HG03095 (cell line): ENCODE data around the gene MYBBP1A.
"Not testable (repeated sequence)": the region's sequence is repeated elsewhere in the genome, so short reads cannot be mapped to it uniquely, and the experiment has no call there.

Experiments used
- ATAC-seq: cut with Tn5 transposase; IDR thresholded peaks from one replicate; pipeline ENCODE4 v1.9.1; 2021; ENCODE audit warnings: moderate library complexity; ENCODE audit not compliant: unreplicated experiment

MYBBP1A gene, protein sequence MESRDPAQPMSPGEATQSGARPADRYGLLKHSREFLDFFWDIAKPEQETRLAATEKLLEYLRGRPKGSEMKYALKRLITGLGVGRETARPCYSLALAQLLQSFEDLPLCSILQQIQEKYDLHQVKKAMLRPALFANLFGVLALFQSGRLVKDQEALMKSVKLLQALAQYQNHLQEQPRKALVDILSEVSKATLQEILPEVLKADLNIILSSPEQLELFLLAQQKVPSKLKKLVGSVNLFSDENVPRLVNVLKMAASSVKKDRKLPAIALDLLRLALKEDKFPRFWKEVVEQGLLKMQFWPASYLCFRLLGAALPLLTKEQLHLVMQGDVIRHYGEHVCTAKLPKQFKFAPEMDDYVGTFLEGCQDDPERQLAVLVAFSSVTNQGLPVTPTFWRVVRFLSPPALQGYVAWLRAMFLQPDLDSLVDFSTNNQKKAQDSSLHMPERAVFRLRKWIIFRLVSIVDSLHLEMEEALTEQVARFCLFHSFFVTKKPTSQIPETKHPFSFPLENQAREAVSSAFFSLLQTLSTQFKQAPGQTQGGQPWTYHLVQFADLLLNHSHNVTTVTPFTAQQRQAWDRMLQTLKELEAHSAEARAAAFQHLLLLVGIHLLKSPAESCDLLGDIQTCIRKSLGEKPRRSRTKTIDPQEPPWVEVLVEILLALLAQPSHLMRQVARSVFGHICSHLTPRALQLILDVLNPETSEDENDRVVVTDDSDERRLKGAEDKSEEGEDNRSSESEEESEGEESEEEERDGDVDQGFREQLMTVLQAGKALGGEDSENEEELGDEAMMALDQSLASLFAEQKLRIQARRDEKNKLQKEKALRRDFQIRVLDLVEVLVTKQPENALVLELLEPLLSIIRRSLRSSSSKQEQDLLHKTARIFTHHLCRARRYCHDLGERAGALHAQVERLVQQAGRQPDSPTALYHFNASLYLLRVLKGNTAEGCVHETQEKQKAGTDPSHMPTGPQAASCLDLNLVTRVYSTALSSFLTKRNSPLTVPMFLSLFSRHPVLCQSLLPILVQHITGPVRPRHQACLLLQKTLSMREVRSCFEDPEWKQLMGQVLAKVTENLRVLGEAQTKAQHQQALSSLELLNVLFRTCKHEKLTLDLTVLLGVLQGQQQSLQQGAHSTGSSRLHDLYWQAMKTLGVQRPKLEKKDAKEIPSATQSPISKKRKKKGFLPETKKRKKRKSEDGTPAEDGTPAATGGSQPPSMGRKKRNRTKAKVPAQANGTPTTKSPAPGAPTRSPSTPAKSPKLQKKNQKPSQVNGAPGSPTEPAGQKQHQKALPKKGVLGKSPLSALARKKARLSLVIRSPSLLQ (N-terminal part only)

DNA sequence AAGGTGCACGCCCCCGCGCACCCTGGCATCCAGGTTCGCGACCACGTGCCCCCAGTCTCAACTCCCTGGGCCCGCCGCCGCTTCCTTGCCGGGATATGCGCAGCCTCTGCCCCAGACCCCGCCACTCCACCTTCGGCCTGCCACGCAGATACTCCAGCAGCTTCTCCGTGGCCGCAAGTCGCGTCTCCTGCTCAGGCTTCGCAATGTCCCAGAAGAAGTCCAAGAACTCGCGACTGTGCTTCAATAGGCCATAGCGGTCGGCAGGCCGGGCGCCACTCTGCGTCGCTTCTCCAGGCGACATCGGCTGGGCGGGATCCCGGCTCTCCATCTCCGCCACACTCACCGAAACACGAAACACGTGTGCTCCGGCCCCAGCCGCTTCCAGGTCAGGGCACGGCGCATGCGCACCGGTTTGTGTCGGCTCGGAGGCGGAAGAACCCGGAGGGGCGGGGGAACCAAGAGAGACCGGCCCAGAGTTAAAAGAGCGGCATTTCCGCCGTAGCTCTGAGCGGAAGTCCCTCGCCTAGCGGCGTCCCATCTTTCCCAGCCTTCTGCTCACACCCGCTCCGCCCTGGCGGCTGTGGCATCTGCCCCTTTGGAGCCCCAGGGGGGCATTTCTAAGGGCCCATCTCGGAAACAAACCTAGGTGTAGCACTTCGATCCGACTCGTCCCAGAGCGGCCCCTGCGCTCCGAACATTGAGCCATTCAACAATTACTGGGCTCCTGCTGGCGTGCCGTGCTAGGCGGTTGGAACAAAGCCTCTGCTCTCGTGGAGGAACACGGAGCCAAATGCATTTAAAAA, at the start of gene MYBBP1A:
Gene MYBBP1A (minus strand): TSS at position 388 of the 803 bp plus-strand sequence. CDS start 60 bp downstream, at position 328.
- peak; percentile 62 for ATAC-seq

DNA sequence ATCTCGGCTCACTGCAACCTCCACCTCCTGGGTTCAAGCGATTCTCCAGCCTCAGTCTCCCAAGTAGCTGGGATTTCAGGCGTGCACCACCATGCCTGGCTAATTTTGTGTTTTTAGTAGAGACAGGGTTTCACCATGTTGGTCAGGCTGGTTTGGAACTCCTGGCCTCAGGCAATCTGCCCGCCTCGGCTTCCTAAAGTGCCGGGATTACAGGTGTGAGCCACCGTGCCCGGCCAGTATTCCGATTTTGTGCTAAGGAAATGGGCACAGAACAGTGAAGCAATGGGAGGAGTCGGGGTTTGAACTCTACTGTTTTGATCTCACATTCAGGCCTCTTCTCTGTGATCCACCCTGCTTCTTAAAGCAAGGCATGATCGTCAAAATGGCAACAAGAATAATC, 49.6 kb upstream of the MYBBP1A start:
- ATAC-seq: not testable (repeated sequence)

DNA sequence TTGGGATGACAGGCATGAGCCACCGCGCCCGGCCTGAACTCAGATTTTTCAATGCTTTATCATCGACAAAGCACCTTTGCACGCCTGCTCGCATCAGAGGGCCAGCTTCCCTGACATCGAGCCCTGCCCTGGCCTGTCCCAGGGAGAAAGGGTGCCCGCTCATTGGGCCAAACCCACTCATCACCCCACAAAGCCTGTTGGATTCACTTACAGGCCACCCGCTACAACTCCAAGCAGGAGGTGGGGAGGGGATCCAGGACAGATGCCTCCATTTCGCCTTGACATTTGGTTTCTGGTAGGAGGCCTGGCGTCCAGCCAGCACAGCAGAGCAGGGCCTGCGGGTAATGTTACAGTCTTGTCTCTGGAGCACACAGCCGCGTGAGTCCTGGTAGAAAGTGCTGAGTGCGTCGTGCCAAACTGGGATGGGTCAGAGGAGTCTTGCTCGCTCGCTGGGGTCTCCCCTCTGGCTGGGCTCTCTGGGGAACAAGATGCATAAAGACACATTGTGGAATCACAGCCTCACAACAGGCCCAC, 49.0 kb upstream of the MYBBP1A start:
- no peak for ATAC-seq

DNA sequence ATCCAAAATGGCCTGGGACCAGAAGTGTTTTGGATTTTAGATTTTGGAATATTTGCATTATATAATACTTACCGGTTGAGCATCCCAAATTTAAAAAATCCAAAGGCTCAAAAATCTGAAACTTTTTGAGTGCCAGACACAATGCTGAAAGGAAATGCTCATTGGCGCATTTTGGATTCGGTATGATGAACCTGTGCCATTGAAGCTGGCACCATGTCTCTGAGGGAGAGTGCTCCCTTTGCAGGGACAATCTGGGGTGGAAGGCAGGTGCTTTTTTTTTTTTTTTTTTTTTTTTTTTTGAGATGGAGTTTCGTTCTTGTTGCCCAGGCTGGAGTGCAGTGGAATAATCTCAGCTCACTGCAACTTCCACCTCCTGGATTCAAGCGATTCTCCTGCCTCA, 46.9 kb upstream of the MYBBP1A start:
- ATAC-seq: no peak

DNA sequence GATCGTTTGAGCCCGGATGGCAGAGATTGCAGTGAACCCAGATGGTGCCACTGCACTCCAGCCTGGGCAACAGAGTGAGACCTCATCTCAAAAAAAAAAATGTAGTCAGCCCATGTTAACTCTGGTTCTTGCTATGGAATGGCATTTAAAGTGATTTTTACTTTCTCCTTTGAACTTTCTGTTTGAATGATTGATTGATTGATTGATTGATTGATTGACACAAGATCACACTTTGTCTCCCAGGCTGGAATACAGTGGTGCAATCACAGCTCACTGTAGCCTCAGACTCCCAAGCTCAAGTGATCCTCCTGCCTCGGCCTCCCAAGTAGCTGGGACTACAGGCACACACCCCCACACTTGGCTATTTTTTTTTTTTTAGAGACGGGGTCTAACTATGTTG, 46.1 kb upstream of the MYBBP1A start:
- ATAC-seq: no peak

DNA sequence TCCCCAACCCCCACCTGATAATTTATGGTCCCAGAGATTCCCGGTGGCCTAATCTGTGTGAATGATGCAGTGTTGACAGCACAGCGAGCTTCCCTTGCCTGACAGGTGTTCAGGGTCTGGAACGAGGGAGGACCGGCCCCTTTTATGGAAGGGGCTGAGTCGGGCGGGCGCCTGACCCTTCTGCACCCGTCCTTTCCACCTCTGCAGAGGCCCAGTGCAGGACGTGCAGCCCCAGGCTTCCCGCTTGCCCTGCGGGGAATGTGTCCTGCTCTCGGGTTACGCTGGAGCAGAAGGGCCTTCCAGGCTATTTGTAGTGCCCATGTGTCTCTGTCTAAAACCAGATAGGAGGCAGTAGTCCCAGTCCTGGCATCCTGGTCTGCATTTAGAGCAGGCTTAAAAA, 45.4 kb upstream of the MYBBP1A start:
- no peak for ATAC-seq

DNA sequence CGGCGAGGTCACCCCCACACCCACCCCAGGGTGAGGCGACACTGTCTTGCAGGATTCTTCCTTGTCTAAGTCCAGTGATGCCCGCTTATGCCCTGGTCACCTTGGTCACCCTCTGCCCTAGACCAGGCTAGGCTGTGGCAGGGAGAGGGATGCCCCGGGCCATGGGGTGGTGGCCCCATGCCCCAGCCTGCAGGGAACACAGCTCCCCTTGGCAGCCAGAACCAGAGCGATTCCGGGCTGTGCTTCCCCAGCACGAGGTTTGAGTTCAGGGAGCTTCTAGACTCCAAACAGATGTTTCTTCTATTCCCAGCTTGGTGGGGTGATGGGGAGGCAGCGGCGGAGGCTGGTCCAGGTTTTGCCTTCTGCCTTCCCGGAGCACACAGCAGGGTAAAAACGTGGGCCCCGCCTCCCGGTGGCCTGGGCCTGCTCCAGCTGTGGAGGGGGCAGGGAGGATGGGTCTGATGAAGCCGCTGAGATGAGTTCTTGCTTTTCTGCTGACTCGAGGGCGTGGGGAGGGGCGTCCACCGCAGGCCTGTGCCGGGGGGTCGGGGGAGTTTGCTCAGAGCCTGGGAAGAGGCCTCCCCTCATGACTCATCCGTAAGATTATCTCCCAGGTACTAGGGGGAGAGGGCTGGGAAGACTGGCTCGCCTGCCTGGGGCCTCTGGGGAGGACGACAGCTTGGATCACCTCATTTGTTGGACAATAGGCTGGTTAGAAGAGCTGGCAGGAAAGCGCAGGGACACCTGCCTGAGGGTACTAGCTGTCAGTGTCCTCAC, 44.5 kb upstream of the MYBBP1A start:
- ATAC-seq: no peak

DNA sequence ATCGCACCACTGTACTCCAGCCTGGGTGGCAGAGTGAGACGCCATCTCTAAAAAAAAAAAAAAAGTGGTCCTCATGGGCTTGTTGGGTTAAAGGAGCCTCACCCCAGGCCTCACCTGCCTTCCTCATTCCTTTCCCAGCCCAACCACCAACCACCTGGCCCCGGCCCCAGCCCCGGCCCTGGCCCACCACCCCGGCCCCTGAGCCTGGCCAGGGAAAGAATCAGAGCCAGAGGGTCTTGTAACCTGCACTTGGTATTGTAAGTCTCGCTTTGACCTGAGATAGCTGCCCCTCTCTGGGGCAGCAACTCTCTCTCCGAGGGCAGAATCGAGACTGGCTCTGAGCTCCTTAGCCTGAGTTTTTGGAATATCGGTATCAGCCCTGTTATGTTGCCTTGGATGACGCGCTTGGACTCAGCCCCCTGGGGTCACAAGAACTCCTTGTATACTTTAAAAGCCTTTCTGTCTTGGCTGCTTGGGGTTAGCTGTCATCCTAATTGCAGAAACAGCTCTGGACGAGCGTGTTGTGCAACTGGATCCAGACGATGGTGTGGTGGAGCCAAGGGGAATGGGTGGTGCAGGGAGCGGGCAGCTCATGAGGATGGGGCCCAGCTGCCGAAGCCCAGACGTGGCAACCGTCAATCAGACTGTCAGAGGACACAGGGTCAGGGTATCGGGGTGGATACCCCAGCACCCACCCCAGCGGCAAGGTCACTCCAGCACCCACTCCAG, 43.8 kb upstream of the MYBBP1A start:
- no peak for ATAC-seq

DNA sequence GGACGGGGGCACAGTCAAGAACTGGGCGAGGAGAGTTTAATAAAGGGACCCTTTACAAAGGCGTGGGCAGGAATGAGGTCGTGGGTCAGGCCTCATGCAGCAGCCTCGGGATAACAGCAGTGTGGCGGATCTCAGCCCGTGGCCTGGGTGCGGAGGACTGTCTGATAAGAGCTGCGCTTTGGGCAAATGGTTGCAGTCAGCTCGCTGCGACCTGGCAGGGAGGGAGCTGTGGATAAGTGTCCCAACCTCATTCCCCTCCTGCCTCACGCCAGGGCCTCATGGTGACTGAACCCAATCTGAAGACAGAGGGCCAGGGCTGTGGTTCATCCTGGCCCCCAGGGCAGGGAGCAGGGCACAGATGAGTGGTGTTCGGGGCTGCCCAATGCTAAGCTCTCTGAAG, 42.8 kb upstream of the MYBBP1A start:
- no peak for ATAC-seq

DNA sequence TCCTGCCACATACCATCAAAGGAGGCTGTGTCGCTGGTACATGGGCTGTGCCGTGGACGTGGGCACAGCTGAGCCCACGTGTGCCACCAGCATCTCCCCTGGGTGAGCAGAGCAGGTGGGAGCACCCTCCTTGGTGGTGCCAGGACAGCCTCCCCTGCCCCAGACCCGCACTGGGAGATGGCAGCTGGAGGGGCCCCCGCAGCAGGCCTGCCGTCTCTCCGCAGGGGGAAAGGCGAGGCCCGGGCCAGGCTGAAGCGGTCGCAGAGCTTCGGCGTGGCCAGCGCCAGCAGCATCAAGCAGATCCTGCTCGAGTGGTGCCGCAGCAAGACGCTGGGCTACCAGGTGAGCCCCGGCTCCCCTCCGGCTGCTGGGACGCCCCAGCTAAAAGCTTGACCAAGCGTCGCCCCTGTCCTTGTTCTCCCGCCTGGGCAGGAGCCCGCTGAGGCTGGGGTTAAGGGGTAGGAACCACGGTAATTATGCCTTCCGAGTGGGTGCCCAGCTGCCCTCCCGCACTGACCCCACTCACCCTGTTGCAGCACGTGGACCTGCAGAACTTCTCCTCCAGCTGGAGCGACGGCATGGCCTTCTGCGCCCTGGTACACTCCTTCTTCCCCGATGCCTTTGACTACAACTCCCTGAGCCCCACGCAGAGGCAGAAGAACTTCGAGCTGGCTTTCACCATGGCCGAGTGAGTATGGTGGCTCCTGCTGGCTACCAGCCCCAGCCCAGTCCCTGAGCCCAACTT, 41.6 kb upstream of the MYBBP1A start:
- ATAC-seq: no peak

DNA sequence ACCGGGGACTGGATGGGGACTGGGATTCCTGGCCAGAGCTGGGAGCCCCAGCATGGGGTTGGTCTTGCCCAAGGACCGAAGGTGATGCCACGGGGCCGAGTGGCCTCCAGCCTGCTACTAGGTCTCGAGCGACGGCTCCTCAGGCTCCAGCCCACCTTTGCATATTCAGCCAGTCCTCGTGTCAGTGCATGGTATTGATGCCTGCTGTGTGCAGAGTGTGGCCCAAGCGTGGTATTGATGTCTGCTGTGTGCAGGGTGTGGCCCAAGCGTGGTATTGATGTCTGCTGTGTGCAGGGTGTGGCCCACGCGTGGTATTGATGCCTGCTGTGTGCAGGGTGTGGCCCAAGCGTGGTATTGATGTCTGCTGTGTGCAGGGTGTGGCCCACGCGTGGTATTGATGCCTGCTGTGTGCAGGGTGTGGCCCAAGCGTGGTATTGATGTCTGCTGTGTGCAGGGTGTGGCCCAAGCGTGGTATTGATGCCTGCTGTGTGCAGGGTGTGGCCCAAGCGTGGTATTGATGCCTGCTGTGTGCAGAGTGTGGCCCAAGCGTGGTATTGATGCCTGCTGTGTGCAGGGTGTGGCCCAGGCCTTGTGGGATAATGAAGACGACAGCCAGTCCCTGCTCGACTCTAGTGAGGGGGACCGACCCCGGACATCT, 40.6 kb upstream of the MYBBP1A start:
- ATAC-seq: not testable (repeated sequence)

DNA sequence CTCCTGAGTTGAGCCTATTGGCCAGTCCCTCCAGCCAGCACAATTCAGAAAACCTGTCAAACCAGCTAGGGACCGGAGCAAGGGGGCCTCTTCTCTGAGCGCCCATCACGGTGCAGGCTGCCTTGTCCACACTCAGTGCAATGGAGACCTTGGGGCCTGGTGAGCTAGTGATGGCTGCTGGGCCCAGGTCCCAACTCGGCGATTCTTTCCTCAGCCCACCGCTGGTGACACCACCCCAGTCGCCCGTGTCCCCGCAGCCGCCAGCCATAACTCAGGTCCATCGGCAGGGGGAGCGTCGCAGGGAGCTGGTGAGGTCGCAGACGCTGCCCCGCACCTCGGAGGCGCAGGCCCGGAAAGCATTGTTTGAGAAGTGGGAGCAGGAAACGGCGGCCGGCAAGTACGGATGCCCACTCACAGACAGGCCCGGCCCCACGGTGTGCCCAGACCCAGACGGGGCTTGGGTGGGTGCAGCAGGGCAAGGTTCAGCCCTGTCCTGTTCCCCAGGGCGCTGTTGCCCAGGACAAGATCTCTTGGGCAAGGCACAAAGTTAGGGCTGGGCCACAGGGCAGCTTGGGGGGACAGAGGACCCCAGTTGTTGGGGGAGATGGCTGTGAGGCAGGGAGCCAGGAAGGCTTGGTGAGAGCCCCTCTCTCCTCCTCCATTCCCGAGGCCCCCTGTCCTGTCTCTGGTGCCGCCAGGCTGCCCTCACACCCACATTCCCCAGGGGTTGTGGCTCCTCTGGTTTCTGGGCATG, 39.9 kb upstream of the MYBBP1A start:
- ATAC-seq: no peak

DNA sequence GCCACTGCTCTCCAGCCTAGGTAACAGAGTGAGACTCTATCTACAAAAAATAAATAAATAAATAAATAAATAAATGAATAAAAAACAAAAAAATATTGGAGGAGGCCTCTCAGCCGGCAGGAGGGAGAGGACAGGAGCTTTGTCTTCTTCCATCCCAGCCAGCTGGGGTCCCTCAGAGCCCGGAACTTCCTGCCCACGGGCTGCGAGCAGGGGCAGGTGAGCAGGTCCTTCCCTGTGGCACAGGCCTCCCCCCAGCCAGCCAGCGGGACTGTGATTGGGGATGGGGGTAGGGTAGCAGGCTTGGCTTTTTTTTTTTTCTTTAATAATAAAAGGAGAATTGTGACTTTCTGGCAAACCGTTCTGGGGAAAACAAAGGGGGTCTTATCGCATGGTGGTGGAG, 39.2 kb upstream of the MYBBP1A start:
- ATAC-seq: no peak

DNA sequence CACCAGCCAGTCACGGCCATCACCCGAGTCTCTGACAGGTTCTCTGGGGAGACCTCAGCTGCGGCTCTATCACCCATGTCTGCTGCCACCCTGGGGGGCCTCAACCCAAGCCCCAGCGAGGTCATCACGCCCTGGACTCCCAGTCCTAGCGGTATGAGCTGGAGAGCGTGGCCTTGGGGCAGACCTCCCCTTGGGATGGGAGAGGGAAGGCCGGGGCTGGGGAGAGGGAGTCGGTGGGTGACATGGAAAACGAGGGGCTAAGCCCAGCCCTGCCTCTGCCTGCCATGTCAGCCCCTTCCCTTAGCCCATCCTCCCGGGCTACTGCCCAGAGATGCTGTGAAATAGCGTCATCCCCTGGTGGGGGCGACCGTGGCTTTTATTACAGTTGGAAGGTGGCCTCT, 37.8 kb upstream of the MYBBP1A start:
- ATAC-seq: no peak

DNA sequence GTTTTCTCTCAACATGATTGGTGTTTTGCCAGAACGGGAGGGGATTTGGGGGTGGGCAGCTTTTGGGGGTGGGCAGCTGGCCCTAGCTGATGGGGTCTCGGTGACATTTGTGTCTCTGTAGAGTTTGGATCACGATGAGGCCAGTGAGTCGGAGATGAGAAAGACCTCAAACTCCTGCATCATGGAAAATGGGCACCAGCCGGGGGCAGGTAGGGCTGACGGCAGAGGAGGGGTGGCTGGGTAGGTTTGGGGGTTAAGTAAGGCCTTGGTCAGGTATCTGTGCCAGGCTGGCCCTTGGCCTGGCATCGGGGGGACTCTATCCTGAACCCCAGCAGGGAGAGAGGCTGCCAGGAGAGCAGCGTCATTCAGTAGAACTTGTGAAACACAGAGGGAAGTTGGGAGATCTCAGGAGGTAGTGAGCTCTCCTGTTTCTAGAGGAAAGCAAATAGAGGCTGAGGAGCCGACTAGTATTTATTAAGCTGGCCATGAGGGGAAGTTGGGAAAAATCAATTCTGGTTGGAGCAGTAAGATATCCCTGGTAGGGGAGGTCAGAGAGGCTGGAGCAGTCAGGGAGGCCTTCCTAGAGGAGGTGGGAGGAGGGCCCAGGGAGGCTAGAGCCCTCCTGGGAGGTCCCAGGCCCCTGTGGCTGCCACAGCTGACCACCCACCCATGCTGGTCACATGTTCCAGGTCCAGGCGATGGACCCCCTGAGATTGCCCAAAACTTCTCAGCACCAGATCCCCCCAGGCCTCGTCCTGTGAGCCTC, 37.2 kb upstream of the MYBBP1A start:
- ATAC-seq: no peak

DNA sequence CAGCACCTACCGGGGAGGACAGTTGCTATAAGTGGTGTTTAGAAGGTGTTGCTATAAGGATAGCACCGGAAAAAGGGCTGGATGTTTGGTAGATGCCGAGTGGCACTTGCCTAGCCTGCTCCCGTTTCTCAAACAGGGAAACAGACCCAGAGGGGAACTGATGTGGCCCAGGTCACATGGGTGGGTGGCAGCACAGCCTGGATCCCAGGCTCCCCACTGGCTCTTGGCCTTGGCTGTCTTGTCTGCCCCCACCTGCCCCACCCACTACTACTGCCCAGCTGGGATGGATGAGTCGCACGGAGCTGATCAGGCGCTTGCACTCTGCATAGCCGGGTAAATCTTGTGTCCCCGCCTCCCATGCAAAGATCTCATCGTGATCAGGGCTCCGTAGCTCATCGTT, 36.3 kb upstream of the MYBBP1A start:
- no peak for ATAC-seq
